Stimulated activated naive CD8-positive, alpha-beta T cell treated with anti-CD3 and anti-CD28 coated beads, Interleukin-15, Interleukin-2, amounts not matched to agents 100 ng/mL and 50 ng/mL, for 24 hours (primary cell): ENCODE results near the gene INHBB.

Source experiments
- H3K27ac Mint-ChIP-seq: one replicate; pipeline ENCODE4 v1.8.0; 2021; ENCODE audit warnings: mild to moderate bottlenecking, mixed read lengths
- H3K27me3 Mint-ChIP-seq: one replicate; pipeline ENCODE4 v1.8.0; 2021; ENCODE audit warnings: mixed read lengths
- H3K36me3 Mint-ChIP-seq: one replicate; pipeline ENCODE4 v1.8.0; 2021; ENCODE audit warnings: low read depth, mixed read lengths
- H3K4me1 Mint-ChIP-seq: one replicate; pipeline ENCODE4 v1.8.0; 2021; ENCODE audit warnings: low read depth, mixed read lengths
- H3K4me3 Mint-ChIP-seq: one replicate; pipeline ENCODE4 v1.8.0; 2021; ENCODE audit warnings: mild to moderate bottlenecking, mixed read lengths
- H3K9me3 Mint-ChIP-seq: one replicate; pipeline ENCODE4 v1.8.0; 2021; ENCODE audit warnings: mixed read lengths

The INHBB gene

GRCh38 chr2:120353931-120354330 is 8.0 kb downstream of the INHBB start:
- no peaks in the 10 kb centered on the region for H3K9me3 Mint-ChIP-seq
- no peak overlapping the region for H3K27ac Mint-ChIP-seq
- H3K36me3 Mint-ChIP-seq, result no peaks in the 10 kb centered on the region
- no peaks in the 10 kb centered on the region for H3K4me1 Mint-ChIP-seq
- no peak overlapping the region for H3K4me3 Mint-ChIP-seq
- H3K27me3 Mint-ChIP-seq, result peaks cover 14% of the 10 kb centered on the region

DNA sequence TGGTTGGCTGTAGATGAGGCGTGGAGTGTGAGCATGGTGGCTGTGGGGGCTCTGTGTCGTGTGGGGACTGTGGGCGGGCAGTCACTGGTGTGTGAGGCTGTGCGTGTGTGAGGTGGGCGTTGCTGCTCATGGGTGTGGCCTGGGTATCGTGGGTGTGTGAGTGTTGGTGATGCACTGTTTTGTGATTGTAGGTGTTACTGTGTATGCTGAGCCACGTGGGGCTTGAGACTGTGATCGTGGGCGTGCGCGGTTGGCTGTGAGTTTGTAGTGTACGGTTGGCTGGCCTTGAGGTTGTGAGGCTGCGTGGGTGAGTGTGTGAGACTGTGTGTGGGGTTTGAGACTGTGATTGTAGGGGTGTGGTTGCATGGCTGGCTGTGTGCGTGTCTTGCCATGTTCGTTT is 8.5 kb downstream of the INHBB start:
- no peaks in the 10 kb centered on the region for H3K9me3 Mint-ChIP-seq
- no peaks in the 10 kb centered on the region for H3K36me3 Mint-ChIP-seq
- H3K27me3 Mint-ChIP-seq, result peaks cover 11% of the 10 kb centered on the region
- H3K27ac Mint-ChIP-seq, result no peak overlapping the region
- no peak overlapping the region for H3K4me3 Mint-ChIP-seq
- H3K4me1 Mint-ChIP-seq, result no peaks in the 10 kb centered on the region

- no peaks in the 10 kb centered on the region for H3K4me1 Mint-ChIP-seq
- H3K36me3 Mint-ChIP-seq, result no peaks in the 10 kb centered on the region
- H3K9me3 Mint-ChIP-seq, result no peaks in the 10 kb centered on the region
- no peak overlapping the region for H3K27ac Mint-ChIP-seq
- peaks cover 4% of the 10 kb centered on the region for H3K27me3 Mint-ChIP-seq
- no peak overlapping the region for H3K4me3 Mint-ChIP-seq
These were observed 9.2 kb downstream of the INHBB start for GRCh38 chr2:120354935-120355779.

DNA sequence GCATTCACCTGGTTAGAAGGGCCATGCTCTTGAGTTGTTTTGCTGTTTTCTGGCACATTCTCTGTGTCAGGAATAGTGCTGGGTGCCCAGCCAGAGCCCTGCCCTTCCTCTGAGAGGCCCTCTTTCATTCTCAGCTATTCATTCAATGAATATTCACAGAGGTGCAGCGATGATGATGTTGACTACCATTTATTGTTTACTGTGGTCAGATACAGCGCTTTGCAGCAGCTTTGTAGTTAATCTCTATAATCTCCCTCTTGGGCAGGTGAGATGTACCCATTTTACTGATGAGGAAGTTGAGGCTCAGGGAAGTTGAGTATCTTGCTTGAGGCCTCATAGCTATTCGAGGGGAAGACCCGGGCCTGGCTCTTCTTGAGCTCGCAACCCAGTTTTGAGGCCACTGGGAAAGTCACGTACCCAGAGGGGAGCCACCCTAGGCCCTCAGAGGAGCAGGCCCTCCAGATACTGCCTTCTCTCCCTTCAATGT is 9.9 kb downstream of the INHBB start:
- H3K4me1 Mint-ChIP-seq, result no peaks in the 10 kb centered on the region
- no peak overlapping the region for H3K27ac Mint-ChIP-seq
- H3K36me3 Mint-ChIP-seq, result no peaks in the 10 kb centered on the region
- H3K4me3 Mint-ChIP-seq, result no peak overlapping the region
- no peaks in the 10 kb centered on the region for H3K27me3 Mint-ChIP-seq
- no peaks in the 10 kb centered on the region for H3K9me3 Mint-ChIP-seq

- Mint-ChIP-seq H3K4me3 (no peak overlapping the region), H3K27me3 (no peaks in the 10 kb centered on the region), H3K36me3 (no peaks in the 10 kb centered on the region)
These were observed 11.8 kb downstream of the INHBB start for GRCh38 chr2:120357768-120358167.

DNA sequence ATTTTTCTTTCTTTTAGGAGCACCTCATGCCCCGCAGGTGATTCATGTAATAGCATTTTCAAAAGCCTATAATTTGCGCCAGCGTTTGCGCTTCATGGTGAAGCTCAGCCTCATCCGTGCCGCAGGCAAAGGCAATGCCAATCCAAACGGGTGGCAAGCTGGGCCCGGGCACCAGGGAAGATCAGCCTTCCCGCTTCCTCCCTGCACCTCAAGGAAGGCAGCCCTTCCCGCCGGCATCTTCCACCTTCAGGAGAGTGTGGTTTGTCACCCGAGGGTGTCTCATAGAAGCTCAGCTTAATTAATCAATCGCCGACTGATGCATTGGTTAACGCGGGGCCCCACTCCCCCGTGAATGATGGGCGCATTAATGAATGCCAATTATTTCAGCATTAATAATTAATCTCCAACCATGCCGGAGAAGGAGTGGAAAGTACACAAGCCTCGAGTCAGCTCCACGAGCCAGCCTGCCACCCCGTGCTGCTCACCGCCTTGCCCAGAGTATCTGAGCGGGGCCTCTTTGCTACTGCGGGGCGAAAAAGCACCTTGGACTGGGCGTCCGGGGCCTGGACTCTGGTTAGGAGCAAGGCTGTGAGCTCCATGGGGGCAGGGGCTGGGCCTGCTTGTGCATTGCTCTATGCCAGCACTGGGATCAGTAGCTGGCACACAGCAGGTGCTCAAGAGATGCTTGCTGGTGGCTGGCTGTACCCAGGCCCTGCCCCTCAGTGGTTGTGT is 13.0 kb downstream of the INHBB start:
- Mint-ChIP-seq H3K27me3 (no peaks in the 10 kb centered on the region), H3K4me1 (no peaks in the 10 kb centered on the region), H3K9me3 (no peaks in the 10 kb centered on the region), H3K4me3 (no peak overlapping the region), H3K36me3 (no peaks in the 10 kb centered on the region), H3K27ac (no peak overlapping the region)

More at GRCh38 chr2:120357768-120358167, 11.8 kb downstream of the INHBB start:
- H3K27ac Mint-ChIP-seq, result no peak overlapping the region
- no peaks in the 10 kb centered on the region for H3K9me3 Mint-ChIP-seq
- H3K4me1 Mint-ChIP-seq, result no peaks in the 10 kb centered on the region

DNA sequence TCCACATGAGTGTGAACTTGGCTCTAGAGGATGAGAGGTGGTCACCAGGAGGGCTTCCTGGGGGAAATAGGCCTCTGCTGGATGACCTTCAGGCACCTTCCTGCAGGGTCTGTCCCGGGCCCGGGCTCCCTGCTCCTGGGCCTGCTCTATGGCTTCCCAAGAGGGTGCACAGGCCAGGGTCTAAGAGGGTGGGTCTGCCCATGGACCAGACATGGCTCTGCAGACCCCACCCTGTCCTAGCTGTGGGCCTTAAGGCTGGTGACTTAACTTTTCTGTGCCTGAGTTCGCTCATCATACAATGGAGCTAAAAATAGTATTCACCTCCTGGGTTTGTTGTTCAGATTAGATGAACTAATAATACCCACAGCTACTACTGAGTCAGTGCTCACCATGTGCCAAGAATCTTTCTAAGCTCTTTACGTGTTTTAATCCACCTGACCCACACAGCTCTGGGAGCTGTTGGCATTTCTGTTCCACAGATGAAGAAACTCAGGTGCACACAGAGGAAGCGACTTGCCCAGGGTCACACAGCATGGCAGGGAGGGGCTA is 14.4 kb downstream of the INHBB start:
- no peaks in the 10 kb centered on the region for H3K27me3 Mint-ChIP-seq

DNA sequence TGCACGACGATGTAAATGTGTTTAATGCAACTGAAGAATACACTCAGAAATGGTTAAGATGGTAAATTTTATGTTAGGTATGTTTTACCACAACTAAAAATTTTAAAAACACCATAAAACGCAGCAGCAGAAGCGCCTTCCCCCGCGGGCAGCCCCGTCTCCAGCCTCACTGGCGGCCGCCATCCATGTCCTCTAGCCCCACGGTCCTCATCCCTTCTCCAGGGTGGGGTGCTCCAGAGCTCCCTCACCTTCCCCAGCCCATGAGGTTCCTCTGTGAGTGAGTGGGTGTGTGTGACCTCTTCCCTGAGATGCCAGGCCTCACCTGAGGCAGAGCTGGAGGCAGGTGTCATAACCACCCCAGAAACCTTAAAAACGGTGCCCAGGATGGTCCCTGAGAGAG is 17.0 kb downstream of the INHBB start:
- no peaks in the 10 kb centered on the region for H3K9me3 Mint-ChIP-seq
- H3K4me3 Mint-ChIP-seq, result no peak overlapping the region
- H3K27me3 Mint-ChIP-seq, result no peaks in the 10 kb centered on the region
- H3K4me1 Mint-ChIP-seq, result no peaks in the 10 kb centered on the region
- H3K36me3 Mint-ChIP-seq, result no peaks in the 10 kb centered on the region
- no peak overlapping the region for H3K27ac Mint-ChIP-seq

More for the DNA sequence above, 14.4 kb downstream of the INHBB start:
- H3K27ac Mint-ChIP-seq, result no peak overlapping the region
- no peaks in the 10 kb centered on the region for H3K9me3 Mint-ChIP-seq
- H3K36me3 Mint-ChIP-seq, result no peaks in the 10 kb centered on the region
- H3K4me3 Mint-ChIP-seq, result no peak overlapping the region
- no peaks in the 10 kb centered on the region for H3K4me1 Mint-ChIP-seq

GRCh38 chr2:120365236-120365793 is 19.4 kb downstream of the INHBB start:
- Mint-ChIP-seq H3K9me3 (no peaks in the 10 kb centered on the region), H3K4me1 (no peaks in the 10 kb centered on the region), H3K36me3 (no peaks in the 10 kb centered on the region), H3K27ac (no peak overlapping the region), H3K27me3 (no peaks in the 10 kb centered on the region), H3K4me3 (no peak overlapping the region)

GRCh38 chr2:120366698-120367097 is 20.8 kb downstream of the INHBB start:
- Mint-ChIP-seq H3K9me3 (no peaks in the 10 kb centered on the region), H3K27ac (no peak overlapping the region), H3K27me3 (no peaks in the 10 kb centered on the region), H3K4me3 (no peak overlapping the region), H3K4me1 (no peaks in the 10 kb centered on the region), H3K36me3 (no peaks in the 10 kb centered on the region)

DNA sequence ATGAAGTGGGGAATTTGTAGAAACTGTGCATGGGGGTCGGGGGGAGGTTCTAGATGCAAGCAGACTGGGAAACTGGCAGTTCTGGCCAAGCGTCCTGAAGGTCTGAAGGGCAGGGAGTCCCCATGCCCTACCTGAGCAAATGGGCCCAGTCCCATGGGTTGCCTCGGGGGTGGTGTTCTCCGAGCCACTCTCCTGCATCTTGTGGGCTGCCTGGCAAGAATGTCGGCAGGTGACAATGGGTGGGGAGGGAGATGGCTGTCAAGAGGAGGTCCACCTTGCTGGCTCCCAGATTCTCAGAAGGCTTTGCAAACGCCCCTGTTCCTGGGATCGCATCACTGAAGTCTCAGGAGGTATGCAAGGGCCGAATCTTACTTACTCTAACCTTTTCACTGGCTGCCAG is 21.3 kb downstream of the INHBB start:
- Mint-ChIP-seq H3K4me3 (no peak overlapping the region), H3K9me3 (no peaks in the 10 kb centered on the region), H3K36me3 (no peaks in the 10 kb centered on the region), H3K27me3 (no peaks in the 10 kb centered on the region), H3K4me1 (no peaks in the 10 kb centered on the region), H3K27ac (no peak overlapping the region)

GRCh38 chr2:120367649-120368048 is 21.7 kb downstream of the INHBB start:
- Mint-ChIP-seq H3K9me3 (no peaks in the 10 kb centered on the region), H3K36me3 (no peaks in the 10 kb centered on the region)

DNA sequence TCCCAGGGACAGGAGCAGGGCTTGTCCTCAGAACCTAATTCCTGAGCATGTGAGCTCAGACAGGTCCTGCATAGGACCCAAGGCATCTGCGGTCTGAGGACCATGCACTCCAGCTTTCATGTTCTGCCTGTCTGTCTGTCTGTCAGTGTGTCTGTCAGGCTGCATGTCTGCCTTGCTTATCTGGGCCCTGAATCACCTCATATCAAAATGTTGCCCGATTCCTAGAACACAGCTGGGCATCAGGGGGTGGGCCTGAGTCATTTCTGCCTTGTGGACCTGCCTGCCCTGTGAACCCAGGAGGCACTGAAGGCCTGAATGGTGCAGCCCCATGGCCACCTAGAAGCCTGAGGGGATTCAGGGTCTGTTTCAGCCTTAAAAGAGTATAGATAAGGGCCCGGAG is 22.1 kb downstream of the INHBB start:
- Mint-ChIP-seq H3K4me3 (no peak overlapping the region), H3K36me3 (no peaks in the 10 kb centered on the region), H3K27ac (no peak overlapping the region)

More at GRCh38 chr2:120367649-120368048, 21.7 kb downstream of the INHBB start:
- no peak overlapping the region for H3K4me3 Mint-ChIP-seq
- H3K27ac Mint-ChIP-seq, result no peak overlapping the region
- no peaks in the 10 kb centered on the region for H3K27me3 Mint-ChIP-seq
- H3K4me1 Mint-ChIP-seq, result no peaks in the 10 kb centered on the region

GRCh38 chr2:120369250-120369649 is 23.3 kb downstream of the INHBB start:
- Mint-ChIP-seq H3K27me3 (no peaks in the 10 kb centered on the region), H3K27ac (no peak overlapping the region), H3K4me1 (no peaks in the 10 kb centered on the region), H3K36me3 (no peaks in the 10 kb centered on the region), H3K4me3 (no peak overlapping the region), H3K9me3 (no peaks in the 10 kb centered on the region)

More for the DNA sequence above, 22.1 kb downstream of the INHBB start:
- Mint-ChIP-seq H3K4me1 (no peaks in the 10 kb centered on the region), H3K9me3 (no peaks in the 10 kb centered on the region), H3K27me3 (no peaks in the 10 kb centered on the region)
